GM18867 (cell line): ENCODE measurements around the gene NECAB2.

ENCODE experiments used
- ATAC-seq: cut with Tn5 transposase; IDR thresholded peaks from one replicate; pipeline ENCODE4 v1.9.1; 2021; ENCODE audit warnings: mild to moderate bottlenecking, moderate library complexity; ENCODE audit not compliant: unreplicated experiment

The NECAB2 gene

GRCh38 chr16:83965444-83966152 is 2.4 kb upstream of the NECAB2 start:
- no peak for ATAC-seq

DNA sequence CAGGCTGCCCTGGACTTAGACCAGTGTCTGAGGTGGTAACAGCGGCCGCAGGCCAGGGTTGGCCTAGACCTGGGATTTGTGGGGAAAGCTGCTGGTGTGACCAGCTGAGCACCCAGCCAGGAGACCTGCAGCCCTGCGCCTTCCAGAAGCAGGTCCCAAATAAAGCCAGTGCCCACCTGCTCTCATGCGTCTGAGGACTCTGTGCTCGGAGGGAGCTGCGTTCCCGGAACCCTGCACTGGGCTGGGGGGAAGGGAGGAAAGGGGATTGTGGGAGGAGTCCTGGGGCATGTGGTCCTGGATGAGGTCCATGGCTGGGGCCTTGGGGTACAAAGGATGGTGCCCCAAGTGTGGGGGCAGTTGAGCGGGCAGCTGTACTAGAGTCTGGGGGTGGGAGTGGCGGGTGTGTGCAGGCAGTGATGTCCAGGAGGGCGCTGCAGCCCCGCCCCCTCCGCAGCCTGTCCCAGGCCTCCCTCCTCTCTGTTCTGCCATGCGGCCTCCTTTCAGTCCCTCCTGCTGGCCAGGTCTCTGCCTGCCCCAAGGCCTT is 1.8 kb upstream of the NECAB2 start:
- ATAC-seq = no peak

GRCh38 chr16:83967091-83967490 is 953 bp upstream of the NECAB2 start:
- ATAC-seq = no peak

GRCh38 chr16:83968306-83968851 is 335 bp downstream of the NECAB2 start:
- no peak for ATAC-seq

DNA sequence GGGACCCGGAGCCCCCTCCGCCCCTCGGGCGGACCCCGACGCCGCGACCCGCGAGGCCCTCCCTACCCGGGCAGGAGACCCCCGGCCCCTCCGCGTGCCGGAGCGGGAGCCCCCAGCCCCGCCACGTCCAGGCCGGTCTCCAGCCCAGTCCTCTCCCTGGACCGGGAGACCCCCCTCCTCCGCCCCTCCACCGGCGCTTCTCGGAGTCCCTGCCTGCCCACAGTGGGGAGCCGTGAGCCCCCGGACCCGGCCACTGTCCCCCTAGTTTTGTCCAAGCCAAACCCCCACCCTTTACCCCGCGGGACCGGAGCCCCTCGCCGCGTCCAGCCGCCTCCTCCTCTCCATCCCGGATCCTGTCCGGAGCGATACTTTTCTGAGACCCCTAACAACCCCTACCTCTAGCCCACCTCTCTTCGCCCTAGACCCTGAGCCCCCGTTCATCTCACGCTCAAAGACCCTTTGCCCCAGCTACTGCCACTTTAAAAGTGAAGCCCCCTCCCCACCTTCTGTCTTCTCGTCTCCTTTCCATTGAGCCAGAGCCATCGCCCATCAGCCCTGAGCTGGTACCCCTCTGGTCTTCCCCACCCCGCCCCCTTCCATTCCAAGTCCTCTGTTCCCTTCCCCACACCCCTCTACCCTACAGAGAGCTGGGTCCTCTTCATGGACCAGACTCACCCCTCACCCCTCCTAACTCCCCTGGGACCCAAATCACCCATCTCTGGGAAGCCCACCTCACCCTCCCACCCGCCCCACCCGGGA is 1.0 kb downstream of the NECAB2 start:
- no peak for ATAC-seq

- no peak for ATAC-seq
Measured at GRCh38 chr16:83969771-83970429, 1.9 kb downstream of the NECAB2 start.

GRCh38 chr16:83970430-83970815 is 2.4 kb downstream of the NECAB2 start:
- ATAC-seq = no peak

GRCh38 chr16:83971165-83972130 is 3.4 kb downstream of the NECAB2 start:
- ATAC-seq = no peak

DNA sequence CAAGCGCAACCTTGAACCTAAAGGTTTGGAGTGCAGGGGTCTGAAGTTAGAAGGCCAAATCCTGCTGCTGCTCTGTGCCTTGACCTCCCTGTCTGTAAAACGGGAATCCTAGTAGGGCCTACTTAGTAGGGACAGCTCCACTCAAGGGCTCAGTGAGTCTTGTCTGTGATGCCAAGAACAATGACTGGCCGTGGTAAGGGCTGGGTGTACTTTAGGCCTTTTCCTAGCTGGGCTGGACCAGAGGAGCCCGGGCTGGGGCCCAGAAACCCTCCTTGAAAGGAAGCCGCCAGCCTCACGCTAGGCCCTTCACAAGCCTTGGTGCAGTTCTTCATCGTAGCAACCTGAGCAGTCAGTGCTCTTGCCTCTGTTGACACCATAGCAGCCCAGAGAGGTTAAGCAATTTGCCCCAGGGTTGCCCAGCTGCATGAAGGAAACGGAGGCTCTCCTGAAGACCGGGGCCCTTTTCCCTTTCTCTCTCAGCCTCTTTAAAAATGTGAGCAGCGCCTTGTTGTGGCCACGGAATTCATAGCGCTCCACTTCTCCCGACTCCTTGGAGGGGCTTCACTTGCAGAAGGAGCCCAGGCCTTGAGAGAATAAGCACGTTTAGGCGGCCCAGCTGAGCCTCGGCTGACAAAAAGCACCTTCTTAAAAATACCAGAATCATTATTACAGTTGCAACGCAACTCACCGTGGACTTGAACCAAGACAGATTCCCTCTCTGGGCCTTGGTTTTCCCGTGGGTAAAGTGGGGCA is 4.4 kb downstream of the NECAB2 start:
- no peak for ATAC-seq

DNA sequence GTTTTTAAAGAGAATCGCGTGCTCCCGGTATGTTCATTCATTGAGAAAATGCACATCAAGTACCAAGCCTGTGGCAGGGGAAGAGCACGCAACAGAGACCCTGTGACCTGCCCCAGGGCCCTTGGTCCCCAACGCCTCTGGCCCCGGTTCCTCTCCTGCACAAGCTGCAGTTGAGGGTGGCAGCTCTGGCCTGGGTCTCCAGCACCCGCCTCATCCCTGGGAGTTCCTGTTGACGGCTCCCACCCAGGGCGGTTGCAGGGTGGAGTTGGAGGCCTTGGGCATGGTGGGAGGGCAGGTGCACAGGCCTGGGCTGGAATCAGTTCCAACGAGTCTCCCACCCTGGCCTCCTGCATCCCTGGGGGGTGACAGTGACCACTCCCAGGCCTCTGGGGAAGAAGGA is 5.0 kb downstream of the NECAB2 start:
- ATAC-seq = no peak

GRCh38 chr16:83973581-83974385 is 5.7 kb downstream of the NECAB2 start:
- no peak for ATAC-seq

- ATAC-seq = no peak
Measured at GRCh38 chr16:83974475-83974874, 6.4 kb downstream of the NECAB2 start.

DNA sequence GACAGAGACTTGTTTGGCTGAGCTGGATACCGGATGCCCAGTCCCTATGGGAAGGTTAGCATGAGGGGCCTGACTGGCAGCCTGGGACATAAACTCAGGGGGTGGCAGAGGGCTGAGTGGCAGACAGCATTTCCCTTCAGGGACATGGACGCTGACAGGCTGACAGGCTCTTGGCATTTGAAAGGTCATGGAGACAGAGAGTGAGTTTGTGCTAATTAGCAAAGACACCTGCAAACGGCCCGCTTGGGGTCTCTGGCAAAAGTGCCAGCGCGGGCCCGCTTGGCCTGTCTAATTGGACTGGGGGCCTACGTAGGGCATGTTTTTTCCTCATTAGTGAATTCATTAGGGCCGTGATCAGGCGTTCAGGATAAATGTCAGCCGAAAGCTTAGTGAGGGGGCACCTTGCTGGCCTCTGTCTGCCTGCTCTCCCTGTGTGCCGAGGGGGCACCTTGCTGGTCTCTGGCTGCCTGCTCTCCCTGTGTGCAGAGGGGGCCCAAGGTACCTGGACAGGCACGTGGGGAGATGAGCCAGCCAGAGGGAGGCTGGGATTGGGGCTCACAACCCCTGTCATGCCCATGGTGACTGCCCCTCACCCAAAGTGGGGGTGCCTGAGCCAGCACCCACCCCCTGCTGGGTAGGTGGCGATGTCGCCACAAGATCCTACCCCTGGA is 7.7 kb downstream of the NECAB2 start:
- no peak for ATAC-seq

- no peak for ATAC-seq
Measured at GRCh38 chr16:83977056-83977815, 9.2 kb downstream of the NECAB2 start.

DNA sequence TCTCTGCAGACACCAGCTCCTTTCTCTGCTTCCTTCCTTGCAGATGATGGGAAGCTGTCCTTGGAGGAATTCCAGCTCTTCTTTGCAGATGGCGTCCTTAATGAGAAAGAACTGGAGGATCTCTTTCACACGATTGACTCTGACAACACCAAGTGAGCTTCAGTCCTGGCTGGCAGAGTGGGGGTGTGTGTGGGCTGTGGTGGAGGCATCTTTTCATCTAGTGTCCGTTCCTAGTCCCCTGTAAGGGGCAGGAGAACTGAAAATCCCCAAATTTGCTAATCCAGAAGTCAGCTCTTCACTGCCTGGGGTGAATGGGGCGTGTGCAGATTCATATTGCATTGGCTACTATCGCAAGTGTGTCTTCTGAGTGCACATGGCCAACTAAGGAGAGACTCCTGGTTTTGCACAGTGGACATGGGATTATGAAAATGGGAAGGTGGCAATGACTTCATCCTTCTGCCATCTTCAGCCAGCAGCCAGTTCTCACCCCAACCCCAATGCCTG is 10.4 kb downstream of the NECAB2 start:
- ATAC-seq = no peak

DNA sequence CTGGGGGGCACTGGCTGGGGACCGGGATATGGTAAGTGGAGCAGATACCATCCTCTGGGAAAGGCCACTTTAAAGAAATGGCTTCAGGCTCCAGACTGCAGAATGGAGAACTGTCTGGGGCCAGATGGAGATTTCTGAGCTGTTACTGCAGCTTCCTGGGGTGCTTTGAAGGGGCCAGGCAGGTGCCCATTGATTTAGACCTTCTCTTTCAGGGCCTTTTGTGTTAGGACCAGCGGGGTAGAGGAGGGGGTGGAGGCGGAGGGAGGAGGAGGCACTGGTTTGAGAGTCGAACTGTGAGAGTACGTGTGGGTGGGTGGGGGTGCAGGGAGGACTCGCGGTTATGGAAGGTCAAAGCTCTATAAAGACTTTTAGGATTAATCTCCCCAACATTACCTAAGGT is 11.4 kb downstream of the NECAB2 start:
- no peak for ATAC-seq

- ATAC-seq = no peak
Measured at GRCh38 chr16:83980794-83981193, 12.8 kb downstream of the NECAB2 start.
